CD4-positive, alpha-beta T cell treated with Interleukin-6 for 4 hours (primary cell): ENCODE results near the gene LIPJ.

ENCODE experiments used
- DNase-seq: peaks from one replicate; pipeline ENCODE4 v3.0.0-alpha.2; 2020; ENCODE audit warnings: mixed read lengths

LIPJ gene

GRCh38 chr10:88586462-88586861, at the start of gene LIPJ:
TSS of gene LIPJ (plus strand) at chr10:88586762. CDS start at chr10:88590688, 3,926 bp downstream.
- DNase-seq = no peak

GRCh38 chr10:88537322-88537721, 49.2 kb upstream of the LIPJ start:
- no peak for DNase-seq

GRCh38 chr10:88538048-88538447, 48.5 kb upstream of the LIPJ start:
- no peak for DNase-seq

- DNase-seq = no peak
These were observed 46.2 kb upstream of the LIPJ start for GRCh38 chr10:88540351-88540750.

- DNase-seq = no peak
These were observed 45.4 kb upstream of the LIPJ start for GRCh38 chr10:88541116-88541626.

- DNase-seq = no peak
These were observed 44.0 kb upstream of the LIPJ start for GRCh38 chr10:88542522-88542921.

- no peak for DNase-seq
These were observed 42.3 kb upstream of the LIPJ start for GRCh38 chr10:88544140-88544870.

- DNase-seq = no peak
These were observed 41.2 kb upstream of the LIPJ start for GRCh38 chr10:88545359-88545758.

GRCh38 chr10:88546497-88546896, 40.1 kb upstream of the LIPJ start:
- no peak for DNase-seq

- no peak for DNase-seq
These were observed 35.3 kb upstream of the LIPJ start for GRCh38 chr10:88551246-88551645.

GRCh38 chr10:88553116-88553752, 33.3 kb upstream of the LIPJ start:
- peak; percentile 42 for DNase-seq

- DNase-seq = no peak
These were observed 31.2 kb upstream of the LIPJ start for GRCh38 chr10:88555190-88555908.

GRCh38 chr10:88557256-88557655, 29.3 kb upstream of the LIPJ start:
- DNase-seq = no peak

- no peak for DNase-seq
These were observed 28.9 kb upstream of the LIPJ start for GRCh38 chr10:88557658-88558057.

- DNase-seq = no peak
These were observed 24.4 kb upstream of the LIPJ start for GRCh38 chr10:88562152-88562551.

- no peak for DNase-seq
These were observed 21.5 kb upstream of the LIPJ start for GRCh38 chr10:88565072-88565471.

GRCh38 chr10:88582411-88582805, 4.2 kb upstream of the LIPJ start:
- no peak for DNase-seq

GRCh38 chr10:88582806-88583583, 3.6 kb upstream of the LIPJ start, which contains the start of gene RNLS:
TSS of gene RNLS (minus strand) at chr10:88583318.
- peak; percentile 73 for DNase-seq

- DNase-seq = no peak
These were observed 3.0 kb upstream of the LIPJ start for GRCh38 chr10:88583584-88583957.

GRCh38 chr10:88592381-88592780, 5.8 kb downstream of the LIPJ start:
- no peak for DNase-seq

- no peak for DNase-seq
These were observed 6.3 kb downstream of the LIPJ start for GRCh38 chr10:88592906-88593305.

- no peak for DNase-seq
These were observed 7.9 kb downstream of the LIPJ start for GRCh38 chr10:88594482-88594881.

- no peak for DNase-seq
These were observed 11.5 kb downstream of the LIPJ start for GRCh38 chr10:88598055-88598454.
